Stimulated activated CD4-positive, alpha-beta T cell treated with anti-CD3 and anti-CD28 coated beads, TNF-alpha, amount 100 ng/mL, for 1 hour (primary cell): Measurements from ENCODE around the gene SCAMP5.

Experiments
- DNase-seq, 3 donors: peaks; one replicate each; pipeline ENCODE4 v3.0.0-alpha.2; 2020; ENCODE audit warnings: low read depth in 3 of 3, low spot score in 1 of 3

Gene SCAMP5

GRCh38 chr15:75044258-75044878 lies 49.0 kb downstream of the SCAMP5 start:
- no peak for DNase-seq

- no peak for DNase-seq
Observed at GRCh38 chr15:75045332-75046015, 50.1 kb downstream of the SCAMP5 start.

- DNase-seq, result no peak
Observed at GRCh38 chr15:75048394-75048793, 53.0 kb downstream of the SCAMP5 start.

- DNase-seq, result no peak
Observed at GRCh38 chr15:75049392-75049791, 54.0 kb downstream of the SCAMP5 start.

- DNase-seq, result no peak
Observed at GRCh38 chr15:75050283-75050682, 54.9 kb downstream of the SCAMP5 start.

GRCh38 chr15:75051191-75051608 lies 55.8 kb downstream of the SCAMP5 start:
- no peak for DNase-seq

- no peak for DNase-seq
Observed at GRCh38 chr15:75051711-75052110, 56.3 kb downstream of the SCAMP5 start.

GRCh38 chr15:75052972-75053747 lies 57.8 kb downstream of the SCAMP5 start:
- no peak for DNase-seq

GRCh38 chr15:75053748-75054125 lies 58.4 kb downstream of the SCAMP5 start:
- no peak for DNase-seq

- no peak for DNase-seq
Observed at GRCh38 chr15:75054172-75054897, 59.0 kb downstream of the SCAMP5 start.

- no peak for DNase-seq
Observed at GRCh38 chr15:75056036-75056435, 60.7 kb downstream of the SCAMP5 start.

GRCh38 chr15:75058127-75058905 lies 63.0 kb downstream of the SCAMP5 start:
- DNase-seq, result no peak

GRCh38 chr15:75059607-75060006 lies 64.2 kb downstream of the SCAMP5 start:
- DNase-seq, result no peak

GRCh38 chr15:75061272-75061671 lies 65.9 kb downstream of the SCAMP5 start:
- no peak for DNase-seq

- no peak for DNase-seq
Observed at GRCh38 chr15:75062706-75063105, 67.3 kb downstream of the SCAMP5 start.

- DNase-seq, result no peak
Observed at GRCh38 chr15:75063338-75063737, 68.0 kb downstream of the SCAMP5 start.

GRCh38 chr15:75063889-75064288 lies 68.5 kb downstream of the SCAMP5 start:
- DNase-seq, result no peak

GRCh38 chr15:75064846-75065245 lies 69.5 kb downstream of the SCAMP5 start:
- no peak for DNase-seq

GRCh38 chr15:75065467-75065850 lies 70.1 kb downstream of the SCAMP5 start:
- no peak for DNase-seq

- DNase-seq, result no peak
Observed at GRCh38 chr15:75065851-75066509, 70.6 kb downstream of the SCAMP5 start.
